ENCODE data around the gene SLC25A45. TPM values are rescaled to one million over a fixed set of nuclear protein-coding genes. Genes with fewer than 3 reads are reported as not detected.

Gene SLC25A45
- polyA plus RNA-seq, 1 of the 3 experiments (the other 2 are of a cell fraction): 3.6 TPM

- TF ChIP-seq NRF1 (IDR thresholded peaks at IDR 0.05; ENCODE audit: low read depth, low read length) (no peak), MEF2A (IDR thresholded peaks at IDR 0.05; ENCODE audit: borderline replicate concordance, low read depth) (no peak), USF2 (IDR thresholded peaks at IDR 0.05; ENCODE audit: borderline replicate concordance, low read depth, low read length) (no peak), PBX3 (IDR thresholded peaks at IDR 0.05) (peak; percentile 20; the same call in 1 of the 2 replicates), SMC3 (IDR thresholded peaks at IDR 0.05; ENCODE audit: low read depth, low read length) (peak; percentile 98), JUND (IDR thresholded peaks at IDR 0.05) (no peak), YY1 (IDR thresholded peaks at IDR 0.05; ENCODE audit: low read depth) (no peak), SIN3A (IDR thresholded peaks at IDR 0.05; ENCODE audit: borderline replicate concordance, low read depth, low read length) (peak; percentile 74; the same call in 1 of the 2 replicates), MXI1 (IDR thresholded peaks at IDR 0.05; ENCODE audit: low read depth, low read length) (peak; percentile 79)
Observed at GRCh38 chr11:65416341-65416824, 33.9 kb upstream of the SLC25A45 start (continued).

- Histone ChIP-seq H3K4me2 (peak overlapping the region; percentile 94), H4K20me1 (ENCODE audit: insufficient read depth) (no peaks in the 10 kb centered on the region), H3K9ac (peak overlapping the region; percentile 52), H3K9me3 (no peaks in the 10 kb centered on the region), H3K4me1 (ENCODE audit: control insufficient read depth in 1 of 2, insufficient read depth in 2 of 2, low read depth in 1 of 2, low read length in 1 of 2) (peaks cover 48 to 50% of the 10 kb centered on the region in 2 experiments; a peak in 3 of 4 replicates), H3K79me2 (ENCODE audit: insufficient read depth) (peaks cover 51% of the 10 kb centered on the region), H3K9me2 (no peaks in the 10 kb centered on the region), H3K36me3 (replicated peaks in 1 of 2; ENCODE audit: control insufficient read depth in 1 of 2, insufficient read depth in 2 of 2, low read length in 1 of 2) (peaks cover 0 to 8% of the 10 kb centered on the region in 2 experiments), H3F3A (replicated peaks; ENCODE audit: insufficient read depth) (peaks cover 32% of the 10 kb centered on the region), H3K4me3 (ENCODE audit: low read depth in 2 of 2, low read length in 1 of 2) (peak overlapping the region; percentile 27 to 58), H2AFZ (ENCODE audit: low read depth) (no peak overlapping the region), H3K27ac (ENCODE audit: low read depth in 2 of 2, low read length in 1 of 2) (peak overlapping the region; percentile 39 to 72; a peak in 3 of 4 replicates), H3K27me3 (ENCODE audit: insufficient read depth) (no peaks in the 10 kb centered on the region)
- POLR2A ChIA-PET: interaction anchor here (0.8 to 17.2 kb wide), 7 partner anchors 9 to 83 kb away, joined by 3 to 1027 read pairs (median 5); partner anchors contain the start of genes FRMD8 and MALAT1
- DNase-seq: peak; percentile 37
- CTCF ChIA-PET: interaction anchor here (0.6 to 13.0 kb wide), 38 partner anchors 9 to 195 kb away, joined by 3 to 223 read pairs (median 7); partner anchors contain the start of genes CDC42EP2, FAM89B, FRMD8 and MALAT1
- WGBS (ENCODE audit: low lambda C conversion rate): 72% methylated on average over 8 of the region's 11 CpGs
- TF ChIP-seq MAX (IDR thresholded peaks at IDR 0.05; ENCODE audit: low read depth) (no peak), TEAD4 (IDR thresholded peaks at IDR 0.05; ENCODE audit: borderline replicate concordance, insufficient read depth) (no peak), SMC3 (IDR thresholded peaks at IDR 0.05; ENCODE audit: low read depth, low read length) (no peak), POLR2AphosphoS5 (IDR thresholded peaks at IDR 0.05; ENCODE audit: low read depth, low read length) (no peak), CHD2 (IDR thresholded peaks at IDR 0.05; ENCODE audit: low read length, partially characterized antibody) (no peak), MXI1 (IDR thresholded peaks at IDR 0.05; ENCODE audit: low read depth, low read length) (no peak), USF2 (IDR thresholded peaks at IDR 0.05; ENCODE audit: borderline replicate concordance, low read depth, low read length) (no peak), EZH2phosphoT487 (IDR thresholded peaks at IDR 0.05; ENCODE audit: borderline replicate concordance, low read depth) (no peak), FOXJ3 (CRISPR knock-in tag; IDR thresholded peaks at IDR 0.05) (no peak), GABPA (IDR thresholded peaks at IDR 0.05; ENCODE audit: low read depth) (no peak), JUND (IDR thresholded peaks at IDR 0.05) (no peak), CTCF (IDR thresholded peaks at IDR 0.05) (no peak), TCF12 (IDR thresholded peaks at IDR 0.05) (no peak), ELF1 (IDR thresholded peaks at IDR 0.05) (no peak), NRF1 (IDR thresholded peaks at IDR 0.05; ENCODE audit: low read depth, low read length) (no peak), REST (IDR thresholded peaks at IDR 0.05; ENCODE audit: low read depth, low read length) (no peak)
Observed at GRCh38 chr11:65415499-65416340, 33.3 kb upstream of the SLC25A45 start.

Measured in SK-N-SH (cell line).